ENCODE data around the gene ARL16.

Gene ARL16

DNA sequence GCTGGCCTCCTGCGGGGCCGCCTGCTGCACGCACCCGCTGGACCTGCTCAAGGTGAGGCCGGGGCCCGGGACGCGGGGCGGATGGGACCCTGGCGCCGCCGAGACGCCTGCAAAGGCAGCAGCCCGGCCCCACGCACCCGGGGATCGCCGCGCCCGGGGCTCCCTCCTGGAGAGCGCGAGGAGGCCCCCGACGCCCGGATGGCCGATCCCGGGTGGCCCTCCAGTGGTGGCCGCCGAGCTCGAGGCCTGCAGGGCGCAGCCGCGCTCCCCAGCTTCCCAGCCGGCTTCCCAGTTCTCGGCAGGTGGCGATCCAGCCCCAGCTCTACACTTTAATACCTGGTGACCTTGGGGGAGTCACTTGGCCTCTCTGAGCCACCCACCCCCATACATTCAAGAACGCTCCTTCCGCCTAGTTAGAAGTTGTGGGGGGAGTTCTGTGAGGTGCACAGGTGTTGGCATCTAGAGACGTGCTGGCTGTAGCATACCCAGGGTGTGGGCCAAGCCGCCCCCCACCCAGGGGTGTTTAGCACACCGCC, 28.9 kb upstream of the ARL16 start:
- no peak for DNase-seq

DNA sequence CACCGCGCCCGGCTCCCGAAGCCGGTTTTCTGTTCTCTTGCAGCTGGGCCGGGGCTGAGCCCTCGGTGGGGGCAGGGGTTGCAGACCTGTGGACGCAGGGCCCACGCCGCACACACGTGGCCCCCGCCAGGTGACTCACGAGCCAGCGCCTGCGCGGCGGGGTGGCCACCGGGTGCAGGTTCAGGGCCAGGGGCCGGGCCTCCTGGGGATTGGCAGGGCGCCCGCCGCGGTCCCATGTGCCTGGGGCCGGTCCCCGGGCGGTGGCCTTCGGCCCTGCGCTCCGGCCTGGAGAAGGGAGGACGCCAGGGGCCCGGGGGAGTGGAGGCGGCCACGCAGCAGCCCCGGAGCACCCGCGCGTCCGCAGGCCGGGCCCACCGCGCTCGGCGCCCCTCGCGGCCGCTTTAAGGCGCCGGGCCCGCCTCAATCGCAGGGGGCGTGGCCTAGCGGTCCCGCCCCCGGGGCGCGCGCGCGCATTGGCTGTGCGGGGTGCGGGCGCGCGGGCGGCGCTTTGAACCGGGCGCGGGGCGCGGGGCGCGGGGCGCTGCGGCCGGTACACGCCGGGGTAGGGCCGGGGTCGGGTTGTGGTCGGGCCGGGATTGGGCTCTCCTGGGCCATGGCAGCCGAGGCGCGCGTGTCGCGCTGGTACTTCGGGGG, 28.3 kb upstream of the ARL16 start, which contains the start of gene SLC25A10:
TSS of gene SLC25A10 (plus strand) at position 471 of the 654 bp plus-strand sequence. CDS start at position 614, 143 bp downstream.
- peak; percentile 74 for DNase-seq

DNA sequence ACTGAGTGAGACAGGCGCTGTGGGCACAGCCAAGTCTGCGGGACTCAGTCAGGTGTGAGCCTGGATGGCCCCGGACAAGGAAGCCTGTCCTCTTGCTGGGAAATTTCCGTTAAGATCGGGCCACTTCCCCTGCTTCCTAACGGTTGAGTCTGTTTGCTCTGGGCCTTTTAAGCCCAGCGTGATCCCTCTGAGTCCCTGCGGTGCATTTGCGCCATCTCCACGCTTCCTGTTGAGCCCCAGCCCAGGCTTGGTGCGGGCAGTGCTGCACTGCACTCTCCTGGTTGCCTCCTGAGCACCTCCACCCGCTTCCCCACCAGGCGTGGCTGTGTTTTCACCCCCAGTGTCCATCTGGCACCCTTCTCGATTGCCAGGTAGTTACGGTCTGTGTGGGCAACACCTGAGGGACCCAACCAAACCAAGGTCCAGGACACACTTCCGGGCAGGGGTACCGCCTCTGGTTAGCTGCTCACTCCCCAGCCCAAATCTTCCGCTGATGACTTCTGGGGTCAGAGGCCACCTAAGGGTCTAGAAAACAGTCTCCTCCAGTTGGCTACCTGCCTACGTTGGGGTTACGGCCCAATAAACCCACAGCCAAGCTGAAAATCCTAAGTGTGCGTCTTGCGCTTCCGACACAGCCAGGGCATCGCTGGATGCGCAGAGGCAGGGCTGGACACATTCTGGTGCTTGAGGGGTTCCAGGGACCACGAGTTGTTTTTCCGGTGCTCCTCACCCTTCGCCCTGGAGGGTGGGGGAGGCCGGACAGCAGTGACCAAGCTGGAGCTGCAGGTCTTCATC, 27.1 kb upstream of the ARL16 start:
- DNase-seq = no peak

DNA sequence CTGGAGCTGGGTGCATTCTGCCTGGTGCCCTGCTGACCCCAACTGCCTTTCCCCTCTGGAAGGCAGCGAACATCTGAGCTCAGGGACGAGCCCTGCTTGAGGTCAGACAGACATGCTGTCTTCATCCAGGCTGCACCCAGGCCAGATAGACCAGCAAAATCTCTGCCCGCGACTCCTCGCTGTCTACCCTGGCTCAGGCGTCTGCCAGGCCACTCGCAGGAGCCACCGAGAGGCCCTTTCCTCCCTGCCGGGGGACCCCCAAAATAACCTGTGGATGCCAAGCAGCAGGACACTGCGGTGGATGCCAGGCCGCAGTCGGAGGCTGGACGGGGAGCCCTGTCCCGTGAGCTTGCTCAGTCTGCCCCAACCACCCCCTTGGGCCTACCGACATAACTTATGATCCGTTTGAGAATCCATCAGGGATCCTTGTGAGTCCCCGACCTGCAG, 25.2 kb upstream of the ARL16 start:
- DNase-seq = no peak

DNA sequence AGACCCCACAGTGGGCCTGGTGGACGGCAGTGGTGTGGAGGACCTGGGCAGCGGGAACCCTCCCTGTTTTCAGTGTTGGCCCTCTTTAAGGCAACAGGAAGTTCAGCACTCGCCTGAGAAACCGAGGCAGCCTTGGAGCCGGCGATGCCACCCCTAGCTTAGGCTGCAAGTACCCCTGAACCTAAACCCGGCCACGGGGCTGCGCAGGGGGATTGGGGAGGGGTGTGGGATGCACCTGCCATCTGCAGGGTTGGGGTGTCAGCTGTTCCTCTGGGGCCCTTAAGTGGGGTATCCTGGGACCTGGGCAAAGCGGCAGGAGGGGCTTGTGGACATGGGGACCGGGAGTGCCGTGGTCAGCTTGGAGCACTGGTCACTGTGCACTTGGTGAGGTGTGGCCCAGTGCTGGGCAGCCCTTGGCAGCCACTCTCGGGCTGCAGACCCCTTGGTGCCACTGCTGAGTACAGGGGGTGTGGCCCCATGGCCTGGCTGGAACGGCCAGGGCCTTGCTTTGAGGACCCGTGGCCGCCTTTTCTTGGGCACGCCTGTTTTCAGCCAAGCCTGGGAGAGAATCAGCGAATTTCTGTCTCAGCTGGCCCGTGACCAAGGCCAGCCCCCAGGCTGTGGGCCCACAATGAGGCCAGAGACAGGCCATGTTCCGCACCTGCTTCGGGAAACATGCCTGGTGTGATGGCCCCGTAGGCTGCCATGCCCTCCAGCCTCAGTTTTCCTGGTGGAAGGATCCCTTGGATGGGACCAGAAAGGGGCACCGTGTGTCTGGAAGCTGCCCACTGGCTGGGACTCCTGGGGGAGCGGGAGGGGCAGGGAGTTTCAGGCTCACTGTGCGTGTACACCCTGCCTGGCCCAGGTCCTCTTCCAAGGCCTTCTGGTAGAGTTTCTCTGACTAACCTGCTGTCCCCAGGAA, 24.4 kb upstream of the ARL16 start:
- DNase-seq = no peak

DNA sequence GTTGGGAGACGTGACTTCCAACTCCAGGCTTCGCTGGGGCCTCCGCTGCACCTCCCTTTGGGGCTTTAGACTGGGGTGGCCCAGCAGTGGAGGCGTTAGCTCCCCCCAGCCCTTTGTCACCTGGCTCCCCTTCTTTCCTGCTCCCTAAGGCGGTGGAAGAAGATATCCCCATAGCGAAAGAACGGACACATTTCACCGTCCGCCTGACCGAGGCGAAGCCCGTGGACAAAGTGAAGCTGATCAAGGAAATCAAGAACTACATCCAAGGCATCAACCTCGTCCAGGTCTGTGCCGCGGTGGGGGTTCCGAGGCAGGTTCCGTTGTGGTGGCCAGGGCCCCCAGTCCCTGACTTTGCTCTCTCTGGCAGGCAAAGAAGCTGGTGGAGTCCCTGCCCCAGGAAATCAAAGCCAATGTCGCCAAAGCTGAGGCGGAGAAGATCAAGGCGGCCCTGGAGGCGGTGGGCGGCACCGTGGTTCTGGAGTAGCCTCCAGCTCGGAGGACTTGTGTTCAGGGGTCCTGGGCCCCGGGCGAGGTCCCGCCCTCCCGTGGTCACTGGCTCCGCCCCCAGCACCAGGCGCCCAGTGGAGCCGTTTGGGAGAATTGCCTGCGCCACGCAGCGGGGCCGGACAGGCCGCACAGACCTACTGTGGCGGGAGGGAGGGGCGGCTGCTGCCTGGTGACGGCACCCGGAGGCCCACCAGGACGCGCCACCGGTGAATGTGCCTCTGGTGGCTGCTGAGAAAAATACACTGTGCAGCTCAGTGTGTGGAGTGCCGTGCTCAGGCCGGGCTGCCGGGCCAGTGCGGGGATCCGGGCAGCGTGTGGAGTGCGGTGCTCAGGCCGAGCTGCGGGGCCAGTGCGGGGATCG, 23.4 kb upstream of the ARL16 start:
- no peak for DNase-seq

DNA sequence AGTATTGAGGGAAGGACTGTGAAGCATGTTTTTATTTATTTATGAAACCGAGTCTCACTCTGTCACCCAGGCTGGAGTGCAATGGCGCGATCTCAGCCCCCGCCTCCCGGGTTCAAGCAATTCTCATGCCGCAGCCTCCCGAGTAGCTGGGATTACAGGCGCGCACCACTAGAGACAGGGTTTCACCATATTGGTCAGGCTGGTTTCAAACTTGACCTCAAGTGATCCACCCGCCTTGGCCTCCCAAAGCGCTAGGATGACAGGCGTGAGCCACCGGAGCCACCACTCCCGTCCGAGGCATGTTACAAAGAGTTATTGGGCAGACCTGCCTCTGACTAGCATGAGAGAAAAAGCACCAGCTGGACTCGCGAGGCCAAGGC, 22.6 kb upstream of the ARL16 start:
- no peak for DNase-seq

DNA sequence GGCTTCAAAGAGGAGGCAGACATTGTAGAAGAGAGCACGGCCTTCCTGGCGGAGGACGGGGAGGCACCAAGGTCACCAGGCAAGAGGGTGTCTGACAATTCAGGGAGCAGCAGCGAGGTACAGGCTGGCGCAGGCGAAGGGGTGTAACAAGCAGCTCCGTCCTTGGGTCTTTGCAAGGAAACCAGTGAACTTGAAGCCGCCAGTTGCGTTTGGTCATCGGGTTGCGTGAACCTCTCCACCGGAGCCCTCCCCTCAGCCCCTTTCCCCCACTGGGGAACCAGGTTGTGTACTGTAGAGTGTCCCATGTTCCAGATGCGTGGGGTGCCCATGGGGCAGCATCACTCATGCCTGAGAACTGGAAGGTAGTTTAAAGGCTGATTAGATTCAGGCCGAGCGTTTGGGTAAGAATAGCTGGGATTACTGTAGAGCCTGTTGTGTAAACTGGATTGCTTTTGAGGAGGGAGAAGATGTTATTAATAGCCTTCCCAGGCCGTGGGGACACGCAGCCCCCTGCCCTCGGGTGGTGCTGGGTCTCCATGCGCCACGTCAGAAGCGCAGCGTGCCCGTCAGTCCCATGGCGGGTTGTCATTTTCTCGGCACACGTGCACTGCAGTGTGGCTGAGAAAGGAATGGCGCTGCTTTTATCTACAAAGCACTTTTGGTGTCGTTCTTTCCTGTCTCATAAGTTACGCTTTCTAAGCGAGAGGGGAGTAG, 22.1 kb upstream of the ARL16 start:
- DNase-seq = no peak

DNA sequence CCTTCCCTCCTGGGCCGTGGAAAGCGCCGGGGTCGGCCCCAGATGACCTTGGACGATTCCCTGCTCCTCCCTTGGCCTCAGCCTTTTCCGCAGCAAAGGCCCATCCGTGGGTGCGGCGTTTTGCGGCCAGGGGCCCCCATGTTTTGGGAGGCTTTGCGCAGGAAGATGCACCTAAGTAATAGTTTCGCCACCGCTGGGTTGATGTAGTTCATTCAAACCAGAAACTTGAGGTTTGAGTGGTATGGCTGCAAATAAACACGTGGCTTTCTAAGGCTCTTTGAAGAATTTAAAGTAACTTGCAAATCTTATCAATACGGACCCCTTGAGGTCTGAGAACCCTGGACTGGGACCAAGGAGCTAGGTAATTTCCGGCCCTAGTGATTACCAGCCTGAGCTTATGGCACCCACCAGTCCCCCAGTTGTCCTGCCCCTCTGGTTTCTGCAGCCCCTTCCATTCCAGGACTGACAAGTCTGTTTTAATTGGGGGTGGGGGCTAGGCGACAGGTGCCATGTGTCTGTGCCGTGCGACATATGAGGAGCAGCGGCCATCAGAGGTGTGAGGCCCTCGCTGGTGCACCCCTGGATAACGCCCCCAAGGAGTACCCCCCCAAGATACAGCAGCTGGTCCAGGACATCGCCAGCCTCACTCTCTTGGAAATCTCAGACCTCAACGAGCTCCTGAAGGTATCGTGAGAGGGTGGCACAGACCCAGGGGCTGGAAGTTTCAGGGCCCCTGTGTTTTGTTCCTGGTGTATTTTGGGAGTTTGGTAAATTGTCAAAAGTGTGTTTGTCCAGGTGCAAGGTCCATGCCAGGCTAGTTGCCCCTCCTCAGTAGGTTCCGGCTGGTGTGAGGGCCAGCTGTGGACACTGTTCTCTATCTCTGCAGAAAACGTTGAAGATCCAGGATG, 20.4 kb upstream of the ARL16 start:
- DNase-seq = no peak

DNA sequence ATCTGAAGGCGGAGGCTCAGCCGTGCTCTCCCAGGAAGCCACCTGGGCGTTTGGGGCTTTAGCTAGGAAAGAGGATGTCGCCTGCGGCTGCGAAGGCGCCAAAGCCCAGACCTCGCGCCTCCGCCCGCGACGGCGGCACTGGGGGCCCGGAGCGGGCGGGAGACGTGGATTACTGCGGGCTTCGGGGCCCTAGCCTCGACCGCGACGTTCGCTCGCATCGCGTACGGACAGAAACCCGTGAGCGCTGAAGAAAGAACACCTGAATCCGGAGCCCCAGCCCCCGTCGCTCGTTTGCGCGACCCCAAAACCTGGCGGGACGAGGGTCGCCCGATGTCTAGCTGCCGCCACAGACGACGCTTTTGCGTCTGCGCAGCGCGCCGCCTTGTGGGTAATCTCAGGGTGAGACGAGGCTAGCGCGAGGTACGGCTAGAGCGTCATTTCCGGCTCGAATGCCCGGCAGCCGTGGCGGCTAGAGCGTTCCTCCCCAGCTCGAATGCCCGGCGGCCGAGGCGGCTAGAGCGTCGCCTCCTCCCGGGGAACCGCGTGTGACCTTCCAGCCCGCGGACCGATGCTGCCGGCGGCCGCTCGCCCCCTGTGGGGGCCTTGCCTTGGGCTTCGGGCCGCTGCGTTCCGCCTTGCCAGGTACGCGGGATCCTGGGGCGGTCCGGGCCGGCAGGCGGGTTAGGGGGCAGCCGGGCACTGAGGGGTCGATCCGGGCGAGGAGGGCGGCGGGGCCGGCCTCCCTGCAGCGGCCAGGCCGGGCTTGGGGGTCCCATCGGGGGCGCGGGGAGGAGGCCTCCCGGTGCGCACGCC, 19.5 kb upstream of the ARL16 start, which contains the start of gene MRPL12:
TSS of gene MRPL12 (plus strand) at position 434 of the 813 bp plus-strand sequence. CDS start at position 569, 135 bp downstream.
- peak; percentile 89 for DNase-seq

DNA sequence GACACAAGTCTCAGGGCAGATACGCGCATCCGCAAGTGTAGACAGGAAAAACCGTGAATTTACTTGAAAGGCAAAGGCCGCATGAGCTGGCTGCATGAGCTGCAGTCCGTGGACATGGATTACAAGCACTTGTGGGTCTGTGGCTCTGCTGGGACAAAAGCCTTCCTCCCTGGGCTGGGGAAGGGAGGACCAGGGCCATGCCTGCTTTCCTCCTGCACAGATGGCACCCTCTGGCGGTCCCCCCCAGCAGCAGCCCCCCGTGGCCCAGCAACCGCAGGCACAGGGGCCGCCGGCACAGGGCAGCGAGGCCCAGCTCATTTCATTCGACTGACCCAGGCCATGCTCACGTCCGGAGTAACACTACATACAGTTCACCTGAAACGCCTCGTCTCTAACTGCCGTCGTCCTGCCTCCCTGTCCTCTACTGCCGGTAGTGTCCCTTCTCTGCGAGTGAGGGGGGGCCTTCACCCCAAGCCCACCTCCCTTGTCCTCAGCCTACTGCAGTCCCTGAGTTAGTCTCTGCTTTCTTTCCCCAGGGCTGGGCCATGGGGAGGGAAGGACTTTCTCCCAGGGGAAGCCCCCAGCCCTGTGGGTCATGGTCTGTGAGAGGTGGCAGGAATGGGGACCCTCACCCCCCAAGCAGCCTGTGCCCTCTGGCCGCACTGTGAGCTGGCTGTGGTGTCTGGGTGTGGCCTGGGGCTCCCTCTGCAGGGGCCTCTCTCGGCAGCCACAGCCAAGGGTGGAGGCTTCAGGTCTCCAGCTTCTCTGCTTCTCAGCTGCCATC, 17.9 kb upstream of the ARL16 start:
- no peak for DNase-seq

DNA sequence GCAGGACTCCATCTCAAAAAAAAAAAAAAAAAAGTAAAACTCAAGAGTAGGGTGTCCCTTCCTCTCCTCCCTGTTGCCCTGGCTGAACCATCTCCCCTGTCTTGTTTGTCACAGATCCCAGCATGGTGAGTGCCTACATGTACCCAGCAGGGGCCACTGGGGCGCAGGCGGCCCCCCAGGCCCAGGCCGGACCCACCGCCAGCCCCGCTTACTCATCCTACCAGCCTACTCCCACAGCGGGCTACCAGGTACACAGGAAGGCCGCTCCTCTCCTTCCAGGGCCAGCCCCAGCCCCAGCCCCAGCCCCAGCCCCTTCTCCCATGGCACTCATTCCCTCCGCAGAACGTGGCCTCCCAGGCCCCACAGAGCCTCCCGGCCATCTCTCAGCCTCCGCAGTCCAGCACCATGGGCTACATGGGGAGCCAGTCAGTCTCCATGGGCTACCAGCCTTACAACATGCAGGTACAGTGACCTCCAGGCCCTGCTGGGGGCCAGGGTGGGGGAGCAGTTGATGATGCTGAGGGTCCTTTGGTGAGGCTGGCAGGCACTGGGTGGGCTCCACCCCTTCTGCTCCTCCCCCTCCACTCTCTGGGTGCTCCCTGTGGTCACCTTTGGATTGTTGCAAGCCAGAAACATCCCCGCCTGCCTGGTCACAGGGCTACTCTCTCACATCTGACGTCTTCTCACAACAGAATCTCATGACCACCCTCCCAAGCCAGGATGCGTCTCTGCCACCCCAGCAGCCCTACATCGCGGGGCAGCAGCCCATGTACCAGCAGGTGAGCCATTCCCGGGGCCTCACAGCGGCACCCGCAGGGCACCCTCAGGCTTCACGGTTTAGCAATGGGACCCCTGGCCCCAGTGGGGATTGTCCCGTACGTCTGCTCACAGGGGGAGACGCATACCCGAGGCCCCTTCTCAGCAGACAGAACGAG, 17.0 kb upstream of the ARL16 start:
- no peak for DNase-seq

DNA sequence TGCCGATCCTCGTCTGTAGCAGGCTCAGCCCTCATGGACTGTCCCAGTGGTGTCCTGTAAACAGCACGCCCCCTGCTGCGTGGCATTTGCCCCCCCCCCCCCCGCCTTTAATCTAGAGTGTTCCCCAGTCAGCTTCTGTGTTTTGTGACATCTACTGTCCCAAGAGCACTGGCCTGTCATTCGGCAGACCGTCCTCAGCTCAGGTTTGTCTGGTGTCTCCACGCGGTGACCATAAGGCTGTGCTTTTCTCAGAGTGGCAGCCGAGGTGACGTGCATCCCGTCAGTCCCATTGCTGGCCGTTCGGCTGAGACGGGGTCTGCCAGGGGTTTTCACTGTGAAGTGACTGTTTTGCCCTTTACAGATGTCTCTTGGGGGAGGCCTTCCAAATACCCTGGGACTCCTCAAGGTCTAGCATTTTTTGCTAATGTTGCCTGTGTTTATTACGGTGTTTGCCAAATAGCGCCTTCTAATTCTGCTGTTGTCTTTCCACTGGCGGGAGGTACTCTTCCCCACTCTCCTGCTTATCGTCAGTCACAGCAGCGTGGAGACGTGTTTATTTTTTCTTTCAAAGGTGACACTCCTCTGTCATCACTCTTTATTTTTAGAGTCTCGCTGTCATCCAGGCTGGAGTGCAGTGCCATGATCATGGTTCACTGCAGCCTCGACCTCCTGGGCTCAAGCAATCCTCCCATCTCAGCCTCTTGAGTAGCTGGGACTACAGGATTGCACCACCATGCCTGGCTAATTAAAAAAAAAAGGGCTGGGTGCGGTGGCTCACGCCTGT, 13.9 kb upstream of the ARL16 start:
- no peak for DNase-seq

DNA sequence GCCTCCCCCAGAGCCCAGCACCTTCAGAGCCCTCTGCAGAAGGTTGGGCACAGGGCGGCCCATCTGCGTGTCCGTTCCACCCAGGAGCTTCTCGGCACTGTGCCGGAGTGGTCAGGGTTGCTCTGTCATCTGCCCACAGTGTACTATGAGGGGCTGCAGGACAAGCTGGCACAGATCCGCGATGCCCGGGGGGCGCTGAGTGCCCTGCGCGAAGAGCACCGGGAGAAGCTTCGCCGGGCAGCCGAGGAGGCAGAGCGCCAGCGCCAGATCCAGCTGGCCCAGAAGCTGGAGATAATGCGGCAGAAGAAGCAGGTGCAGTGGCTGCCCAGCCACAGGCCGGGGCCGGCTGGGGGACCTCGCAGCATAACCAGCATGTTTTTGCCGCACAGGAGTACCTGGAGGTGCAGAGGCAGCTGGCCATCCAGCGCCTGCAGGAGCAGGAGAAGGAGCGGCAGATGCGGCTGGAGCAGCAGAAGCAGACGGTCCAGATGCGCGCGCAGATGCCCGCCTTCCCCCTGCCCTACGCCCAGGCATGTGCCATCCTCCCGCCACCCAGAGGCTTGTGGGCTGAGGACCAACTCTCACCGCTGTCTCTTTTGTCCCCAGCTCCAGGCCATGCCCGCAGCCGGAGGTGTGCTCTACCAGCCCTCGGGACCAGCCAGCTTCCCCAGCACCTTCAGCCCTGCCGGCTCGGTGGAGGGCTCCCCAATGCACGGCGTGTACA, 12.8 kb upstream of the ARL16 start:
- DNase-seq = no peak

DNA sequence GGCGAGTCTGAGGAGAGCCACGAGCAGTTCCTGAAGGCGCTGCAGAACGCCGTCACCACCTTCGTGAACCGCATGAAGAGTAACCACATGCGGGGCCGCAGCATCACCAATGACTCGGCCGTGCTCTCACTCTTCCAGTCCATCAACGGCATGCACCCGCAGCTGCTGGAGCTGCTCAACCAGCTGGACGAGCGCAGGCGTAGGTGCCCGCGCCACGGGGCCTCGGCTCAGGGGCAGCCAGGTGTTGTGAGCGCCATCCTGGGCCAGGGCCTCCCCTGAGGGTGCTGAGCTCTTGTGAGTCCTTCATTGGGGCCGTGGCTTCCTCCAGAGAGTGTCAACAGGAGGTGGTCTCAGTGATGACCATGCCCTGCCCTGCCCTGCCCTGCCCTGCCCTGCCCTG, 12.2 kb upstream of the ARL16 start:
- no peak for DNase-seq

DNA sequence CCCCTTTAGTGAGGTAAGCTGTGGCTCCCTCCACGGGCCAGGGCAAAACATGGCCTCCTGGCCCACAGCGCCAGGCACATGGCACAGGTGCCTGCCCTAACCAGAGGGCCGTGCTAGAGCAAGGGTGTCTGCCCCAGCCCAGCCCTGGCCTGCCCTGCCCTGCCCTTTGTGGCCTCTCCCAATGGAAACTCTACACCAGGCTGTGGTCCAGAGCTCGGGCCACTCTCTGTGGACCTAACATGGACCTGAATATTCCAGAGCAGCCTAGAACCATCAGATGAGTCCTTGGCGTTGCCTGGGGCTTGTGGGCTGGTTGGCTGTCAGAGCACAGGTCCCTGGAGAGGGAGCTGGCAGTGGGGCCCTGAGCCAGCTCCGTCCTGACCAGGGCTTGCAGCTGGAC, 11.6 kb upstream of the ARL16 start:
- DNase-seq = no peak
